NOMO-1 treated with DMSO at 0.1 percent for 48 hours (cell line): ENCODE results near the gene S1PR2.
"Not testable (repeated sequence)": the region's sequence is repeated elsewhere in the genome, so short reads cannot be mapped to it uniquely, and the experiment has no call there.

Source experiments
- DNase-seq: peaks from one replicate; lab custom pipeline; 2025; ENCODE audit not compliant: unreplicated experiment; lab: John Stamatoyannopoulos, UW

S1PR2 gene

DNA sequence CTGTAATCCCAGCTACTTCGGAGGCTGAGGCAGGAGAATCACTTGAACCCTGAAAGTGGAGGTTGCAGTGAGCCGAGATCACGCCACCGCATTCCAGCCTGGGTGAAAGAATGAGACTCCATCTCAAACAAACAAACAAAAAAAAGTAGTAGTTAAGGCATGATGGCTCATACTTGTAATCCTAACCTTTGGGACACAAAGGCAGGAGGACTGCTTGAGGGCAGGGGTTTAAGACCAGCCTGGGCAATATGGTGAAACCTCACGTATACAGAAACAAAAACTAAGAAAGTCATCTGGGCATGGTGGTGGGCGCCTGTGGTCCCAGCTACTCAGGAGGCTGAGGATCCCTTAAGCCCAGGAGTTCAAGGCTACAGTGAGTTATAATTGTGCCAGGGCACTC lies 38.2 kb downstream of the S1PR2 start:
- no peak for DNase-seq

DNA sequence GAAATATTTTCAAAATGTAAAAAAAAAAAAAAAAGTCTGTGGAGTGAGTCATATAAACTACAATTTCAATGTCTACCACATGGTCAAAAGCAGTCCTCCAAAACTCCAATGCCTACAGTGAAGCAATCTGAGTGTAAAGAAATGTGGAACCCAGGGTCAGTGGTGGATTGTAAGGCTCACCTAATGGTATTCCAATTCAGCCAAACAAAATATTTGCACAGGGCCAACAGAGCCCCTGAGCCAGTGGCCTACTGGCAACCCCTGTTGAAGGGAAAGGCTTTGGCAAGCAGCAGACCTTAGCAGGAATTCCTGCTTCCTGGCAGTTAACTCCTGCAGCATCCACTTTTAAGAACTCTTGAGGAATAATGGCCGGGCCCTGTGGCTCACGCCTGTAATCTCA lies 39.8 kb downstream of the S1PR2 start:
- DNase-seq: no peak

DNA sequence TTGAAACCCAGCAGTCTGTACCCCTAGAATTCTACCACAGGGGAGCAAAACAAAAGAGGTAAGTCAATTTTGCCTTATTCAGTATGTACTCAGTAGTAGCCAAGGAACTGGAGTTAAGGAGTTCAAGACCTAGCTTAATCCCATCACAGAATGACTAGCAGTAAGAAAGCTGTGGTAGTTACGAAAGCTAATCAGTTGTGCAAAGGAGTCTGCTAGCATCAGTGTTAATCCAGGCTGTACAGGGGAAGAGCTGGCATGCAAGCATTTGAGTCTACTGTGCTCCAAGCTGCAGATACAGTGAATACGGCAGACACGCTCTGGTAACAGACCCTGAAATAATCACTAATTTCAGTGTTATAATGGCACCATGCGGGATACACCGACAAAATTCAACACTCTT lies 41.1 kb downstream of the S1PR2 start:
- no peak for DNase-seq

DNA sequence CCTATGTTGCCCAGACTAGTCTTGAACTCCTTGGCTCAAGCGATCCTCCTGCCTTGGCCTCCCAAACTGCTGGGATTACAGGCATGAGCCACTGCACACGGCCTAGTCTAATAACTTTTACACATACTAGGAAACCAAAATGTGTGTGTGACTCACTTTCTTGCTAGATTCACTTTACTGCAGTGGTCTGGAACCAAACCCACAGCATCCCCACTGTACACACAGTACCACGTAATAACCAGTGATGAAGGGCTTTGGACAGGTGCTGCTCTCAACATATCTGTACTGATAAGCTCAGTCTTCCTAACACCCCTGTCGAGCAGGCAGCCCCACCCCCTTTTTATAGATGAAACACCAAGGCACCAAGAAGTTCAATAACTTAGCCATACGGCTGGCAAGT lies 41.5 kb downstream of the S1PR2 start:
- DNase-seq: no peak

DNA sequence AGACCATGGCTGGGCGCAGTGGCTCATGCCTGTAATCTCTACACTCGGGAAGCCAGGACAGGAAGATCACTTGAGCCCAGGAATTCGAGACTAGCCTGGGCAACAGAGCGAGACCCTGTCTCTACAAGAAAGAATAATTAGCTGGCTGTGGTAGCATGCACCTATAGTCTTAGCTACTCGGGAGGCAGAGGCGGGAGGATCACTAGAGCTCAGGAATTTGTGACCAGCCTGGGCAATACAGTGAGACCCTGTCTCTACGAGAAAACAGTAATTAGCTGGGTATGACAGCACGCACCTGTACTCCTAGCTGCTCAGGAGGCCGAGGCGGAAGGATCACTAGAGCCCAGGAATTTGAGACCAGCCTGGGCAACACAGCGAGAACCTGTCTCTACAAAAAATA lies 43.8 kb downstream of the S1PR2 start:
- no peak for DNase-seq

DNA sequence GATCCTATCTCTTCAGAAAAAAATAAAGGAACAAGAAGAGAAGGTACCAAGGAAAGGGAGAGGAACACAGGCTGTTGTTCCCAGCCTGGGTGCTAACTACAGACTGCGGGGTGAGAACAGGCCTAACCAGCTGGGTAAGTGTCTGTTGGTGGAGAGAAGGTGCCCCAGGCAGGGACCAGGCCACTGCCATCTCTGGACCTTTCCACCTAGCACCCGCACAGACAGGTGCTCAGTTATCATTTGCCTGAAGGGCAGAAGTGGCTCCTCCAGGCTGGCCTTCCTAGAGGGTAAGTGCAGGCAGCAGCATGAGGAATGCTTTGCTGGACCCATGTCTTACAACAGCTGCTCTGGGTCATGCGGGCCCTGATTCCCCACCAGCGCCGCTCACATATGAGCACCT lies 46.5 kb downstream of the S1PR2 start:
- DNase-seq: no peak

DNA sequence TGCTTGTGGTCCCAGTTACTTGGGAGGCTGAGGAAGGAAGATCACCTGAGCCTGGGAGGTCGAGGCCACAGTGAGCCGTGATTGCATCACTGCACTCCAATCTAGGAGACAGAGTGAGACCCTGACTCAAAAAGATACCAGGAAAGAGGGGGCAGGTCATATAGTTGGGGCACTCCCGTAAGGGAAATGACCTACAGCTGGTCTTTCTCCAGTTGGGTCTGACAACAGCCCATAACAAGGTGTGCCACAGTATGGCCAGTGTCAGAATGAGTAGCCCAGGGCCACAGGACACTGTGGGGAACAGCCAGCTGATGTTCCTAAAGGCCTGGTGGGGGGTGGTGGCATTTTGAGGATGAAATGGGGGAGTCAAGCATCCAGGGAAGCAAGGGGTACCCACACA lies 47.2 kb downstream of the S1PR2 start:
- DNase-seq: no peak

DNA sequence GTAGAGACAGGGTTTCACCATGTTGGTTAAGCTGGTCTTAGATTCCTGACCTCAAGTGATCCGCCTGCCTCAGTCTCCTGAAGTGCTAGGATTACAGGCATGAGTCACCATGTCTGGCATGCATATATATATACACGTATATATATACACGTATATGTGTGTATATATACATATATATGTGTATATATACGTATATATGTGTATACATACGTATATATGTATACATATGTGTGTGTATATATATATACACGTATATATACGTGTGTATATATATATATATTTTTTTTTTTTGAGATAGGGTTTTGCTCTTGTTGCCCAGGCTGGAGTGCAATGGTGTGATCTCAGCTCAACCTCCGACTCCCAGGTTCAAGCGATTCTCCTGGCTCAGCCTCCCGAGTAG lies 48.3 kb downstream of the S1PR2 start:
- no peak for DNase-seq

DNA sequence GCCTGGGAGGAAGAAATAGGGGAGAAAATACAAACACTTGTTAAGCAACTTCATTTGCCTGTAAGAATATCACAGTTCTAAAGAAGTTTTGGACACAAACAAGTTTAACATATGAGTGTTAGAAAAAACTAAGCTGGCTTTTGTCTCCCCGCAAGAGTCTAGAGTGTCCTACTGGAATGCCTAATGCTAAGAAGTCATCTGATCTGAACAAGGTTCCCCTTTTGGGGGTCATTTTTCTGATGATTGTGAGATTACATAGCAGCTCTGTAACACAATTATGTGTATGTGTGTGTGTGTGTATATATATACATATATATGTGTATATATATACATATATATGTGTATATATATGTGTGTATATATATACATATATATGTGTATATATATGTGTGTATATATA lies 49.1 kb downstream of the S1PR2 start:
- DNase-seq: no peak

DNA sequence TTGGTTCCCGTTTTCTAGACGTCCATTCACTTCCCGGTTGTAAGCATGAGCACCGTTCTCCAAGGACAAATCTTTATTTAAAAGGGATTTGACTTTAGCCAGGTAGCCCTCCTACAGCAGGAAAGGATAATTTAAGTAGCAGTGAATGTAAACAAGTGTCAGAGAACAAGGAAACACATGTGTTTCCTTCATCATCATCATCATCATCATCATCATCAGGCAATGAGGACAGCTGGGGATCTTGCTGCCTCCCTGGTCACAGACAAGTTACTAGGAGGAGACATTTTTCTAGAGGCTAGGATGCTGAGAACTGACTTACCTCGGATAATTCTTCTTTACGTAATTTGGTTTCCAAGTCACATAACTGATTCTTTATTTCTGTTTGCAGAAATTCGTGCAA lies 50.7 kb downstream of the S1PR2 start:
- no peak for DNase-seq

DNA sequence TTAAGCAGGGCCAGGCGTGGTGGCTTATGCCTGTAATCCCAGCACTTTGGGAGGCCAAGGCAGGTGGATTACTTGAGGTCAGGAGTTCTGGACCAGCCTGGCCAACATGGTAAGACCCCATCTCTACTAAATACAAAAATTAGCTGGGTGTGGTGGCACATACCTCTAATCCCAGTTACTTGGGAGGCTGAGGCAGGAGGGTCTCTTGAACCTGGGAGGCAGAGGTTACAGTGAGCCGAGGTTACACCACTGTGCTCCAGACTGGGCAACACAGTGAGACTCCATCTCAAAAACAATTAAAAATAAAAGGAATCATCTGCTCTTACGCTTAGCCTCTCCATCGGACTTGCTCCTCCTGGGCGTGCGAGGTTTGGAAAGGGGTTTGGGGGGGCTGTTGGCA lies 51.1 kb downstream of the S1PR2 start:
- not testable (repeated sequence) for DNase-seq

DNA sequence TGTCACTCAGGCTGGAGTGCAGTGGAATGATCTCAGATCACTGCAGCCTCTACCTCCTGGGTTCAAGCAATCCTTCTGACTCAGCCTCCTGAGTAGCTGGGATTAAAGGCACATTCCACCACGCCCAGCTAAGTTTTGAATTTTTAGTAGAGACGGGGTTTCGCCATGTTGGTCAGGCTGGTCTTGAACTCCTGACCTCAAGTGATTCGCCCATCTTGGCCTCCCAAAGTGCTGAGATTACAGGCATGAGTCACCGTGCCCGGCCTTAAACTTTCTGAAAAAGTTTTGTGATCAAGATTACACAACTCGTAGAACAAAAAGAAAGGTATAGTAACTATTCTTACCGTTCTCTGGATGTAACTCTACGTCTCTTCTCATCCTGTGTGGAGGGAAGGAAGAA lies 57.6 kb downstream of the S1PR2 start:
- no peak for DNase-seq
